ENCODE measurements around the gene DLL1.
"Not testable (repeated sequence)": the region's sequence is repeated elsewhere in the genome, so short reads cannot be mapped to it uniquely, and the experiment has no call there.

DLL1 gene, protein sequence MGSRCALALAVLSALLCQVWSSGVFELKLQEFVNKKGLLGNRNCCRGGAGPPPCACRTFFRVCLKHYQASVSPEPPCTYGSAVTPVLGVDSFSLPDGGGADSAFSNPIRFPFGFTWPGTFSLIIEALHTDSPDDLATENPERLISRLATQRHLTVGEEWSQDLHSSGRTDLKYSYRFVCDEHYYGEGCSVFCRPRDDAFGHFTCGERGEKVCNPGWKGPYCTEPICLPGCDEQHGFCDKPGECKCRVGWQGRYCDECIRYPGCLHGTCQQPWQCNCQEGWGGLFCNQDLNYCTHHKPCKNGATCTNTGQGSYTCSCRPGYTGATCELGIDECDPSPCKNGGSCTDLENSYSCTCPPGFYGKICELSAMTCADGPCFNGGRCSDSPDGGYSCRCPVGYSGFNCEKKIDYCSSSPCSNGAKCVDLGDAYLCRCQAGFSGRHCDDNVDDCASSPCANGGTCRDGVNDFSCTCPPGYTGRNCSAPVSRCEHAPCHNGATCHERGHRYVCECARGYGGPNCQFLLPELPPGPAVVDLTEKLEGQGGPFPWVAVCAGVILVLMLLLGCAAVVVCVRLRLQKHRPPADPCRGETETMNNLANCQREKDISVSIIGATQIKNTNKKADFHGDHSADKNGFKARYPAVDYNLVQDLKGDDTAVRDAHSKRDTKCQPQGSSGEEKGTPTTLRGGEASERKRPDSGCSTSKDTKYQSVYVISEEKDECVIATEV

DNA sequence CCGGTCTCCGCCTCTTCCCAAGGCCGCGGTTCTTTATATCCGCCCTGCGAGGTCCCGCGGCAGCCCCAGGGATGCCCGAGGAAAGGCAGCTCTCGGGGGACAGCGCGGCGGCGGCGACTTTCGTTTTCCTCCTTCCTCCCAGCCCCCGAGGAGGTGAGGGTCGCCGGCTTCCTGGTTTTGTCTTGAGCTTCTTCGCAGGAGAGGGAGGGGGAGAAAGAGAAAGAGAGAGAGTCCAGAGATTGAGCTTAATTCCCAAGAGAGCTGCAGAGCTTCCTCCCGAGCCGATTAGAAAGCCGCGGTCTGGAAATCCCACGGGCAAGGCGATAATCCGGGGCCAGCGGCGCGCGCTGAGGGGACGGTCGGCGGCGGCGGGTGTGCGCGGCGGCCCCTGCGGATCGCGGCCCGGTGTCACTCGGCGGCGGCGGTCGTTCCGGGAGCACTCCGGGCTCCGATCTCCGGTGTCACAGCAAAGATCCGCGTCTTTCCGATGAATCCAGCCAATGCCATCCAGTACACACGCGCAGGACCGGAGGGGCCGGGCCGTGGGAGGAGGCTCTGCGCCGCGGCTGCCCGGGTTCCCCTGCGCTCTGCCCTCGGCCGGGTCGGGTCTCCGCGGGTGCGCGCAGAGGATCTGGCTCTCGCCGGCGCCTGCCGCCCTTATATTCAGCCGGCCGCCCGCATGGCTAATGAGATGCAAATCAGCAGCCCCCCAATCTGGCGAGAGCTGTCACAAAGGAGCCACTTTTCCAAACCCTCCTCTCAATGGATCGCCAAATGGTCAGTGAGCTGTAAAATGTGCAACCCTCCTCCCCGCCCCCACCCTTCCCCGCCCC lies at the start of gene DLL1:
Gene DLL1, minus strand, starts transcription at position 783 of the 833 bp plus-strand sequence. CDS start 939 bp downstream, outside the sequence.
- peaks cover 57% of the 10 kb centered on the region for H3K4me1 ChIP-seq (ENCODE audit: control insufficient read depth, insufficient read depth, low read length)
- H3K4me3 ChIP-seq (ENCODE audit: low read depth, low read length) = peak within 1 kb of the TSS; percentile 71
- peaks cover 4% of the 10 kb centered on the region for H3K36me3 ChIP-seq (ENCODE audit: control insufficient read depth, insufficient read depth, low read length)
- H3K27ac ChIP-seq (ENCODE audit: low read depth, low read length) = peak within 1 kb of the TSS; percentile 42
- H3K9me3 ChIP-seq (ENCODE audit: control insufficient read depth, insufficient read depth, low read length) = no peaks in the 10 kb centered on the region
- H3K27me3 ChIP-seq (ENCODE audit: control insufficient read depth, insufficient read depth, low read length) = peaks cover 93% of the 10 kb centered on the region
- H3K9ac ChIP-seq (ENCODE audit: low read depth, low read length) = no peak within 1 kb of the TSS

DNA sequence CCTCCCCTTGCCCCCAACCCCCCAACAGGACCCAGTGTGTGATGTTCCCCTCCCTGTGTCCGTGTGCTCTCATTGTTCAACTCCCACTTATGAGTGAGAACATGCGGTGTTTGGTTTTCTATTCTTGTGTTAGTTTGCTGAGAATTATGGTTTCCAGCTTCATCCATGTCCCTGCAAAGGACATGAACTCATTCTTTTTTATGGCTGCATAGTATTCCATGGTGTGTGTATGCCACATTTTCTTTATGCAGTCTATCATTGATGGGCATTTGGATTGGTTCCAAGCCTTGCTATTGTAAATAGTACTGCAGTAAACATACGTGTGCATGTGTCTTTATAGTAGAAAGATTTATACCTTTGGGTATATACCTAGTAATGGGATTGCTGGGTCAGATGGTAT lies 44.3 kb upstream of the DLL1 start:
- not testable (repeated sequence) for H3K9ac ChIP-seq (ENCODE audit: low read depth, low read length); H3K9me3 ChIP-seq (ENCODE audit: control insufficient read depth, insufficient read depth, low read length); H3K4me1 ChIP-seq (ENCODE audit: control insufficient read depth, insufficient read depth, low read length); H3K4me3 ChIP-seq (ENCODE audit: low read depth, low read length); H3K27ac ChIP-seq (ENCODE audit: low read depth, low read length); H3K27me3 ChIP-seq (ENCODE audit: control insufficient read depth, insufficient read depth, low read length)
- H3K36me3 ChIP-seq (ENCODE audit: control insufficient read depth, insufficient read depth, low read length) = peaks cover 17% of the 10 kb centered on the region

DNA sequence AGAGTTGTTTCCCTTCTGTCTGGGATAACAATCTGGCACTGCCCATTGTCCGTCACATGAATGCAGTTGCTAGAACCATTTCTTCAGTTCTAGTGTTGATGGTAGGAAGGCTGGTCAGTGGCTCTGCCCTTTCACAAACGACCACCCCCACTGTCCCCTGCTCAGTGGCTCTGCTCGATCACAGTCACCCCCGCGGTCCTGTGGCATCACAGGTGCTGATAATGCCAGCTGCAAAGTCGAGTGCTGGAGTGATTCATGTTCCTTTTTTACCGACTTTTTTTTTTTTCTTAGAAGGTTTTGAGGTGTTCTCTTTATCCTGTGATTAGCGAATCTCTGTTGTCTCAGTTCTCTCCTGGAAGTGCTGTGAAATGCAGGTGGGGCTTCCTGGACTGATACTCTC lies 38.4 kb upstream of the DLL1 start:
- H3K4me1 ChIP-seq (ENCODE audit: control insufficient read depth, insufficient read depth, low read length) = no peaks in the 10 kb centered on the region
- H3K4me3 ChIP-seq (ENCODE audit: low read depth, low read length) = no peak overlapping the region
- H3K27me3 ChIP-seq (ENCODE audit: control insufficient read depth, insufficient read depth, low read length) = no peaks in the 10 kb centered on the region
- no peak overlapping the region for H3K27ac ChIP-seq (ENCODE audit: low read depth, low read length)
- H3K9me3 ChIP-seq (ENCODE audit: control insufficient read depth, insufficient read depth, low read length) = no peaks in the 10 kb centered on the region
- H3K36me3 ChIP-seq (ENCODE audit: control insufficient read depth, insufficient read depth, low read length) = peaks cover 32% of the 10 kb centered on the region
- no peak overlapping the region for H3K9ac ChIP-seq (ENCODE audit: low read depth, low read length)

DNA sequence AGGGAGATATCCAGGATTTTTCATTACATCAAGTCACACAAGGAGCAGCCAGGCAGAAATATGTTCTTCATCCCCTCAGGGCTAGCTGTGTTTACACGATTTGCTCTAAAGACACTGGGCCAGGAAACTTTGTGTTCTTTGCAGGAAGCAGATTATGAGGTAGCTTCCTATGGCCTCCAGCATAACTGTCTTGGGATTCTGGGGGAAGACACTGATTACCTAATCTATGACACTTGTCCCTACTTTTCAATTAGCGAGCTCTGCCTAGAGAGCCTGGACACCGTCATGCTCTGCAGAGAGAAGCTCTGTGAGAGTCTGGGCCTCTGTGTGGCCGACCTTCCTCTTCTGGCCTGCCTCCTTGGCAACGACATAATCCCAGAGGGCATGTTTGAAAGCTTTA lies 26.8 kb upstream of the DLL1 start:
- Histone ChIP-seq H3K4me3 (ENCODE audit: low read depth, low read length) (no peak overlapping the region), H3K4me1 (ENCODE audit: control insufficient read depth, insufficient read depth, low read length) (peaks cover 17% of the 10 kb centered on the region; the same call in 1 of the 2 replicates), H3K36me3 (ENCODE audit: control insufficient read depth, insufficient read depth, low read length) (peaks cover 10% of the 10 kb centered on the region; the same call in 1 of the 2 replicates), H3K9me3 (ENCODE audit: control insufficient read depth, insufficient read depth, low read length) (no peaks in the 10 kb centered on the region), H3K9ac (ENCODE audit: low read depth, low read length) (no peak overlapping the region), H3K27me3 (ENCODE audit: control insufficient read depth, insufficient read depth, low read length) (no peaks in the 10 kb centered on the region), H3K27ac (ENCODE audit: low read depth, low read length) (no peak overlapping the region)

DNA sequence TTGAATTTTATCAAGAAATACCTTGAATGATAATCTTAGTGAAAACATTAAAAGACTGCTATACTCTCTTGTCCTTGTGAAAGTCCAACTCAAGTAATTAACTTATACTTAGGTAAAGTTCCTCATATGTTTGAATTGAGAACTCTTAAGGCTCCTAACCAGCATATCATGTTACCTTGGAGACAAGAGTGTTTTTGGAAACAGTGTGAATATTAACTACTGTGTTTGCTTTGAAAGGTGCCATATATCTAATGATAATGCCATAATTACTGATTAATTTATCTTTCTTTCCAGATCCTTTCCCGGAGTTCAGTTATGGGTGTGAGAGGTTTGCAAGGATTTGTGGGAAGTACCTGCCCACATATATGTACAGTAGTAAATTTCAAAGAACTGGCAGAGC lies 26.2 kb upstream of the DLL1 start:
- Histone ChIP-seq H3K4me3 (ENCODE audit: low read depth, low read length) (no peak overlapping the region), H3K27me3 (ENCODE audit: control insufficient read depth, insufficient read depth, low read length) (no peaks in the 10 kb centered on the region), H3K4me1 (ENCODE audit: control insufficient read depth, insufficient read depth, low read length) (peaks cover 17% of the 10 kb centered on the region; the same call in 1 of the 2 replicates), H3K27ac (ENCODE audit: low read depth, low read length) (no peak overlapping the region), H3K36me3 (ENCODE audit: control insufficient read depth, insufficient read depth, low read length) (peaks cover 10% of the 10 kb centered on the region; the same call in 1 of the 2 replicates), H3K9me3 (ENCODE audit: control insufficient read depth, insufficient read depth, low read length) (no peaks in the 10 kb centered on the region), H3K9ac (ENCODE audit: low read depth, low read length) (no peak overlapping the region)

DNA sequence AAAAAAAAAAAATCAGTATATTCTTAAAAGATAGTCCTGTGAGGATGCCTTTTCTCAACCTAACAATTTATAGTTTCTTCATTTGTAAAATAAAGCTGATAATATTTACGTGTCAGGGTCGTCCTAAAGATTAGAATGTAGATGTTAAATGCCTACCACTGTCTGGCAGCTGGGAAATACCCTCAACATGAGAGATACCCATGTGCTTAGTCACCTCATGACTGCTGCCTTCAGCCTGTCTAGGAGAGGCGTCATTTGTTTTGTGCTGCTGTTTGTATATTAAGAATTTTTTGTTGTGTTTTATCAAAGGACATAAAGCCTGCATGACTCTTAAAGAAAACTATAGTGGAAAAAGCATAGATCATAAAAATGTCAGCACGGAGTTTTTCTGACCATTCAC lies 25.2 kb upstream of the DLL1 start:
- H3K4me3 ChIP-seq (ENCODE audit: low read depth, low read length) = no peak overlapping the region
- no peak overlapping the region for H3K27ac ChIP-seq (ENCODE audit: low read depth, low read length)
- peaks cover 10% of the 10 kb centered on the region; the same call in 1 of the 2 replicates for H3K36me3 ChIP-seq (ENCODE audit: control insufficient read depth, insufficient read depth, low read length)
- H3K4me1 ChIP-seq (ENCODE audit: control insufficient read depth, insufficient read depth, low read length) = peaks cover 17% of the 10 kb centered on the region; the same call in 1 of the 2 replicates
- no peak overlapping the region for H3K9ac ChIP-seq (ENCODE audit: low read depth, low read length)
- no peaks in the 10 kb centered on the region for H3K27me3 ChIP-seq (ENCODE audit: control insufficient read depth, insufficient read depth, low read length)
- H3K9me3 ChIP-seq (ENCODE audit: control insufficient read depth, insufficient read depth, low read length) = no peaks in the 10 kb centered on the region

DNA sequence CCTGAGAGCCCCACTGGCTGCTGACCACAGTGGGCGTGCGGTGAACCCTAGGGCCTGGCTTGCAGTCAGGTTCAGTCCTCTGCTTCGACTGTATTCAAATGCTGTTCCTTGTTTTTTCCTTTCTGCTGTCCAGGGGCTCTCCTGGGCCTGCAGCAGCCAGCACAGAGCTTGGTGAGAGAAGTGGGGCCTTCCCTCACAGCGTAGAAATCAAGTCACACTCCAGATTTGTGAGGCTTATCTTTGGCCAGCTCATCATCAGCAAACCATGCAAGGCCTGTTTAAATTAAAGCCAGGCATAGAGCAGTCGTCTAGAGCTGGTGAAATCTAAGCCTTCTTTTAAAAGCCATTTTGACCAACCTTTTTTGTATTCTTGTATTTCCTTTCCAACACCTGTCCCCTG lies 24.1 kb upstream of the DLL1 start:
- Histone ChIP-seq H3K9me3 (ENCODE audit: control insufficient read depth, insufficient read depth, low read length) (no peaks in the 10 kb centered on the region), H3K4me3 (ENCODE audit: low read depth, low read length) (no peak overlapping the region), H3K9ac (ENCODE audit: low read depth, low read length) (no peak overlapping the region), H3K27ac (ENCODE audit: low read depth, low read length) (no peak overlapping the region), H3K36me3 (ENCODE audit: control insufficient read depth, insufficient read depth, low read length) (peaks cover 10% of the 10 kb centered on the region; the same call in 1 of the 2 replicates), H3K4me1 (ENCODE audit: control insufficient read depth, insufficient read depth, low read length) (peaks cover 17% of the 10 kb centered on the region; the same call in 1 of the 2 replicates), H3K27me3 (ENCODE audit: control insufficient read depth, insufficient read depth, low read length) (no peaks in the 10 kb centered on the region)

DNA sequence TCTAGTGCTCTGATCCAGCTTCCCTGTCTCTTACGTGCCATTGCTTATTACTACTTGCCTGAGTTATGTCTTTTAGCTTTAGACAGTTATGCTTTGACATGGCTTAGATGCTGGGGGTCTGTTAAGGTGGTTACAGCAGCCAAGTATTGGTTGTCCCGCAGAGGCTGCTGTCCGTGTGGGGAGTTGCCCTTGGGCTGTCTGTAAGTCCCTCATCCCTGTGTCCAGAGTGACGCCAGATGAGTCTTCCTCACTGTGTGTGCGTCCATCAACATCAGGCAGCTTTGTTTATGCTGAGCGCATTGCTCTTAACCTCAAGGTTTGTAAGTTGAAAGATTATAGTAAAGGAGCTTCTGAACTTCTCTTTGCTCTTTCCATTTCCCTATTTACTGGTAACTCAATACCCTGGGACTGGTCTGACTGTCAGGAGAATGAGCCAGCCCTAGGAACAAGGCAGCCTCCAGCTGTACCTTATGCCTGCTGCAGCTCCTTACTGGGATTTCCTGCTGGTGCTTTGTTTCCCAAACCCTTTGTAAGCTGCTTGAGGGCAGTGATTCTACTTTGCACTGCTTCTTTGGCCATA lies 22.9 kb upstream of the DLL1 start:
- Histone ChIP-seq H3K9ac (ENCODE audit: low read depth, low read length) (no peak overlapping the region), H3K9me3 (ENCODE audit: control insufficient read depth, insufficient read depth, low read length) (no peaks in the 10 kb centered on the region), H3K27me3 (ENCODE audit: control insufficient read depth, insufficient read depth, low read length) (no peaks in the 10 kb centered on the region)

DNA sequence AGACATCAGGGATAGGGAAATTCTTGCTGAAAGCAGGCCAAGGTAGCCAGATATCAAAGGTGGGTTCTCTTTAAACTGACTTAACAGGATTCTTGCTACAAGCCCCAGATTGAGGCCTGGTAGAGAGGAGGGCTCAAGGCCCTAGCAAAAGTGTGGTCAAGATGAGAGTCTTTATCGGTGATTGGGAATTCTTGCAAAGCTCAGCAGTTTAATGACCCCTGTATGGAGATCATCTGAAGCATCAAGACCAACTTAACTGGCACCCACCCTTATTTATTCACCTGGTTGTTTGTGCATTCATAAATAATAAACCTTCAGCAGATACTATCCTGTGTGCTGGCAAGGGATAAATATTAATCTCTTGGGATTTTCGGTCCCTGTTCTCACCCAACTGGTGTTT lies 22.0 kb upstream of the DLL1 start:
- Histone ChIP-seq H3K27ac (ENCODE audit: low read depth, low read length) (no peak overlapping the region), H3K36me3 (ENCODE audit: control insufficient read depth, insufficient read depth, low read length) (peaks cover under 1% of the 10 kb centered on the region; the same call in 1 of the 2 replicates), H3K27me3 (ENCODE audit: control insufficient read depth, insufficient read depth, low read length) (no peaks in the 10 kb centered on the region), H3K9ac (ENCODE audit: low read depth, low read length) (no peak overlapping the region), H3K9me3 (ENCODE audit: control insufficient read depth, insufficient read depth, low read length) (no peaks in the 10 kb centered on the region), H3K4me3 (ENCODE audit: low read depth, low read length) (no peak overlapping the region), H3K4me1 (ENCODE audit: control insufficient read depth, insufficient read depth, low read length) (peaks cover 17% of the 10 kb centered on the region; the same call in 1 of the 2 replicates)

More for the DNA sequence above, 22.9 kb upstream of the DLL1 start:
- peak overlapping the region; percentile 8 for H3K27ac ChIP-seq (ENCODE audit: low read depth, low read length)
- H3K4me3 ChIP-seq (ENCODE audit: low read depth, low read length) = no peak overlapping the region
- H3K36me3 ChIP-seq (ENCODE audit: control insufficient read depth, insufficient read depth, low read length) = peaks cover 6% of the 10 kb centered on the region; the same call in 1 of the 2 replicates
- H3K4me1 ChIP-seq (ENCODE audit: control insufficient read depth, insufficient read depth, low read length) = peaks cover 17% of the 10 kb centered on the region; the same call in 1 of the 2 replicates

DNA sequence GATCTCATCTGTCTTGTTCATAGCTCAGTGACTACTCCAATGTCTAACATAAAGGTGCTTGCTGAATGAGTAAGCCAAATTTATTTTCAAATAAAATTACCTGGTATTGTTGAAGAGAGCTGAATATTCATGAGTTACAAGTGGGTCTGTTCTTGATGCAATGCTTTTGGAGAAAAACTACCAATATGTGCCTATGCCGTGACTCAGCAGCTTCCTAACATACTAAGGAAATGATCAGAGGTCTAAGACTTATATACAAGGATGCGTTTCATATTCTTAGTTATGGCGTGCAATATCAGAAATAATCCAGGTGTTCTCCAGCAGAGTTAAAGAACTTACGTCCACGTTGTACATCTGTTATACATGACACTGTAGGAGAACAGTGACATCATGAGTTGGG lies 20.8 kb upstream of the DLL1 start:
- H3K36me3 ChIP-seq (ENCODE audit: control insufficient read depth, insufficient read depth, low read length) = no peaks in the 10 kb centered on the region
- no peak overlapping the region for H3K27ac ChIP-seq (ENCODE audit: low read depth, low read length)
- no peak overlapping the region for H3K4me3 ChIP-seq (ENCODE audit: low read depth, low read length)
- no peak overlapping the region for H3K9ac ChIP-seq (ENCODE audit: low read depth, low read length)
- peaks cover 11% of the 10 kb centered on the region; the same call in 1 of the 2 replicates for H3K27me3 ChIP-seq (ENCODE audit: control insufficient read depth, insufficient read depth, low read length)
- H3K4me1 ChIP-seq (ENCODE audit: control insufficient read depth, insufficient read depth, low read length) = peaks cover 17% of the 10 kb centered on the region; the same call in 1 of the 2 replicates
- H3K9me3 ChIP-seq (ENCODE audit: control insufficient read depth, insufficient read depth, low read length) = no peaks in the 10 kb centered on the region
